H1 (cell line): ENCODE measurements around the gene SRGAP3. TPM values are rescaled to one million over a fixed set of nuclear protein-coding genes. Genes with fewer than 3 reads are reported as not detected.

Experiments
- CTCF ChIA-PET: fragments of 300-600 bp; sonication (Branson Sonifier 250); formaldehyde crosslinking; loops from one replicate; lab custom pipeline; 2021; ENCODE audit not compliant: partially characterized antibody; lab: Charles Lee
- POLR2A ChIA-PET: fragments of 300-600 bp; sonication (Branson Sonifier 250); formaldehyde crosslinking; loops from one replicate; lab custom pipeline; 2021; ENCODE audit warnings: inconsistent platforms; ENCODE audit not compliant: partially characterized antibody; lab: Charles Lee
- DNase-seq, 2 experiments: peaks; one replicate each; pipeline versions ENCODE4 v3.0.0 to v3.0.0-alpha.2; 2010 to 2022; ENCODE audit warnings: low spot score in 2 of 2, low read depth in 1 of 2, mixed read lengths in 1 of 2
- FAIRE-seq: peaks from 2 replicates; lab custom pipeline; 2011; peaks lifted over from hg19 to GRCh38; lab: Jason Lieb, UNC
- H2AFZ ChIP-seq: 2 replicates; pipeline ENCODE4 v1.8.1; 2012; ENCODE audit warnings: low read length, inconsistent platforms
- H2AK5ac ChIP-seq: 2 replicates; pipeline ENCODE4 v1.6.1; 2013; ENCODE audit warnings: low read depth, low read length
- H2BK120ac ChIP-seq: replicated peaks from 2 replicates; pipeline ENCODE3; 2013; ENCODE audit warnings: low read depth, low read length, inconsistent platforms
- H2BK12ac ChIP-seq: 2 replicates; pipeline ENCODE4 v1.6.1; 2013; ENCODE audit warnings: low read depth, low read length
- H2BK15ac ChIP-seq: 2 replicates; pipeline ENCODE4 v1.6.1; 2013; ENCODE audit warnings: low read length
- H2BK20ac ChIP-seq: 2 replicates; pipeline ENCODE4 v1.6.1; 2013; ENCODE audit warnings: low read length
- H2BK5ac ChIP-seq: 2 replicates; pipeline ENCODE4 v1.6.1; 2013; ENCODE audit warnings: low read depth, low read length
- H3K14ac ChIP-seq: 2 replicates; pipeline ENCODE4 v1.6.1; 2013; ENCODE audit warnings: inconsistent platforms; ENCODE audit not compliant: insufficient read length
- H3K18ac ChIP-seq: 2 replicates; pipeline ENCODE4 v1.6.1; 2013; ENCODE audit warnings: low read length; ENCODE audit errors: extremely low read depth
- H3K23ac ChIP-seq: 2 replicates; pipeline ENCODE4 v1.6.1; 2013; ENCODE audit warnings: inconsistent platforms; ENCODE audit not compliant: insufficient read length
- H3K23me2 ChIP-seq: 2 replicates; pipeline ENCODE4 v1.6.1; 2013; ENCODE audit warnings: low read depth, low read length
- H3K27ac ChIP-seq: 2 replicates; pipeline ENCODE4 v1.6.1; 2011; ENCODE audit warnings: low read depth, low read length, inconsistent platforms
- H3K27me3 ChIP-seq, 4 experiments: replicated peaks in 1 of 4; 1 replicate in 1 of 4; 2 replicates in 3 of 4; pipeline versions ENCODE4 v1.6.1 to v1.8.1; 2011 to 2013; ENCODE audit warnings: low read length in 3 of 4, mild to moderate bottlenecking in 3 of 4, inconsistent platforms in 2 of 4, mixed read lengths in 2 of 4, moderate library complexity in 1 of 4; ENCODE audit not compliant: control insufficient read depth in 3 of 4, insufficient read depth in 3 of 4; ENCODE audit errors: extremely low read depth in 1 of 4
- H3K36me3 ChIP-seq, 4 experiments: 2 replicates each; pipeline versions ENCODE4 v1.6.1 to v1.8.1; 2011 to 2013; ENCODE audit warnings: mild to moderate bottlenecking in 4 of 4, low read length in 3 of 4, moderate library complexity in 2 of 4, control low read depth in 1 of 4, inconsistent platforms in 1 of 4; ENCODE audit not compliant: insufficient read depth in 4 of 4, control insufficient read depth in 2 of 4
- H3K4ac ChIP-seq: replicated peaks from 2 replicates; pipeline ENCODE3; 2013; ENCODE audit warnings: low read length, low read depth, mixed read lengths, inconsistent platforms; ENCODE audit not compliant: insufficient read length
- H3K4me1 ChIP-seq, 4 experiments: replicated peaks in 1 of 4; 1 replicate in 1 of 4; 2 replicates in 3 of 4; pipeline versions ENCODE4 v1.6.1 to v1.8.1; 2011 to 2013; ENCODE audit warnings: low read length in 3 of 4, inconsistent platforms in 2 of 4, mixed read lengths in 1 of 4; ENCODE audit not compliant: insufficient read depth in 4 of 4, control insufficient read depth in 3 of 4
- H3K4me2 ChIP-seq, 2 experiments: 2 replicates each; pipeline versions ENCODE4 v1.6.1 to v1.8.1; 2011 to 2013; ENCODE audit warnings: low read depth in 2 of 2, low read length in 2 of 2, control low read depth in 1 of 2, inconsistent platforms in 1 of 2, mild to moderate bottlenecking in 1 of 2; ENCODE audit not compliant: insufficient read depth in 1 of 2
- H3K4me3 ChIP-seq, 4 experiments: fragments of 200-600, 300-600 bp in 1 of 4; sonication (generic), shearing (Covaris generic), sonication (Bioruptor Twin) in 1 of 4; 2 replicates each; pipeline versions ENCODE4 v1.5.1 to v1.8.1; 2011 to 2016; ENCODE audit warnings: low read length in 4 of 4, low read depth in 3 of 4, control low read depth in 2 of 4, inconsistent platforms in 2 of 4, mild to moderate bottlenecking in 2 of 4, mixed read lengths in 1 of 4, moderate library complexity in 1 of 4; ENCODE audit not compliant: insufficient read depth in 2 of 4; ENCODE audit errors: extremely low read depth in 1 of 4
- H3K56ac ChIP-seq: replicated peaks from 2 replicates; pipeline ENCODE3; 2013; ENCODE audit warnings: low read depth, mild to moderate bottlenecking, mixed read lengths, low read length, inconsistent platforms; ENCODE audit not compliant: insufficient read length
- H3K79me1 ChIP-seq: 2 replicates; pipeline ENCODE4 v1.6.1; 2013; ENCODE audit warnings: low read depth, low read length, control low read depth
- H3K79me2 ChIP-seq, 2 experiments: 2 replicates each; pipeline versions ENCODE4 v1.6.1 to v1.8.1; 2012 to 2013; ENCODE audit warnings: low read length in 2 of 2, mild to moderate bottlenecking in 2 of 2, inconsistent platforms in 1 of 2; ENCODE audit not compliant: insufficient read depth in 2 of 2, control insufficient read depth in 1 of 2
- H3K9ac ChIP-seq, 4 experiments: replicated peaks in 1 of 4; 1 replicate in 1 of 4; 2 replicates in 3 of 4; pipeline versions ENCODE4 v1.6.1 to v1.8.1; 2011 to 2013; ENCODE audit warnings: low read depth in 3 of 4, low read length in 3 of 4, control low read depth in 2 of 4, mild to moderate bottlenecking in 2 of 4, moderate library complexity in 2 of 4, inconsistent platforms in 1 of 4; ENCODE audit errors: extremely low read depth in 1 of 4
- H3K9me3 ChIP-seq, 2 experiments: 2 replicates each; pipeline versions ENCODE4 v1.6.1 to v1.8.1; 2012 to 2013; ENCODE audit warnings: mild to moderate bottlenecking in 2 of 2, moderate library complexity in 2 of 2, control low read depth in 1 of 2, inconsistent platforms in 1 of 2, low read depth in 1 of 2, low read length in 1 of 2, mixed read lengths in 1 of 2; ENCODE audit not compliant: insufficient read depth in 2 of 2
- H4K20me1 ChIP-seq, 2 experiments: replicated peaks in 1 of 2; 2 replicates each; pipeline versions ENCODE3 to v1.8.1; 2011 to 2013; ENCODE audit warnings: inconsistent platforms in 2 of 2, low read length in 2 of 2, mild to moderate bottlenecking in 1 of 2; ENCODE audit not compliant: insufficient read depth in 2 of 2, control insufficient read depth in 1 of 2
- H4K5ac ChIP-seq: 2 replicates; pipeline ENCODE4 v1.6.1; 2013; ENCODE audit warnings: low read length, low read depth, mixed read lengths, inconsistent platforms; ENCODE audit not compliant: insufficient read length
- H4K8ac ChIP-seq: 2 replicates; pipeline ENCODE4 v1.8.0; 2013; ENCODE audit warnings: mild to moderate bottlenecking, moderate library complexity, low read length, inconsistent platforms; ENCODE audit not compliant: insufficient read depth; ENCODE audit errors: extremely low read depth
- H4K91ac ChIP-seq: replicated peaks from 2 replicates; pipeline ENCODE3; 2013; ENCODE audit warnings: low read length, mixed read lengths, inconsistent platforms; ENCODE audit not compliant: insufficient read length
- BCL11A ChIP-seq, 2 experiments: IDR thresholded peaks; one replicate each; pipeline ENCODE4 v1.6.1; 2011; ENCODE audit warnings: low read depth in 2 of 2, low read length in 2 of 2, mild to moderate bottlenecking in 2 of 2
- POLR2AphosphoS5 ChIP-seq: IDR thresholded peaks from 2 replicates; pipeline ENCODE4 v1.6.1; 2011; ENCODE audit warnings: low read depth, low read length
- RAD21 ChIP-seq, 2 experiments: IDR thresholded peaks in 1 of 2; conservative IDR thresholded peaks in 1 of 2; 2 replicates each; pipeline ENCODE4 v1.6.1; 2011; ENCODE audit warnings: low read depth in 2 of 2, low read length in 2 of 2, improper control_type of control experiment in 1 of 2, inconsistent platforms in 1 of 2, mild to moderate bottlenecking in 1 of 2, moderate library complexity in 1 of 2
- SAP30 ChIP-seq: fragments of 300-600 bp; sonication (generic); IDR thresholded peaks from 2 replicates; pipeline ENCODE4 v1.7.1; 2012; ENCODE audit warnings: low read length, moderate library complexity, mild to moderate bottlenecking, inconsistent platforms; ENCODE audit not compliant: insufficient read depth, insufficient replicate concordance
- SUZ12 ChIP-seq: fragments of 200-600 bp; sonication (generic); IDR thresholded peaks from 2 replicates; pipeline ENCODE4 v1.6.1; 2012; ENCODE audit warnings: mild to moderate bottlenecking, inconsistent platforms, low read length, moderate library complexity, mixed read lengths
- TAF7 ChIP-seq: optimal IDR thresholded peaks from 2 replicates; pipeline ENCODE3; 2011; ENCODE audit warnings: low read depth, mild to moderate bottlenecking, inconsistent platforms, low read length, moderate library complexity, borderline replicate concordance
- WGBS, 2 experiments: shearing (Covaris generic) in 1 of 2; methylation state at CpG; one replicate each; pipeline versions ENCODE4 v1.1.6 to v1.1.7; 2013 to 2015; ENCODE audit warnings: low lambda C conversion rate in 2 of 2, mixed read lengths in 2 of 2, inconsistent platforms in 1 of 2, low coverage in 1 of 2, missing lambda C conversion rate in 1 of 2; ENCODE audit not compliant: insufficient replicate concordance in 2 of 2, insufficient coverage in 1 of 2, insufficient read length in 1 of 2; ENCODE audit errors: extremely low coverage in 1 of 2, missing lambda C conversion rate in 1 of 2; 5-methylcytosine and 5-hydroxymethylcytosine counted together
- polyA plus RNA-seq, 7 experiments: library from polyadenylated mRNA; depleted of rRNA in 3 of 7; stranded (reverse) in 5 of 7; unstranded in 2 of 7; fragments of >200 nt in 5 of 7; fragments of 200-250 nt in 2 of 7; gene quantifications; 1 replicate in 5 of 7; 2 replicates in 1 of 7; 4 replicates in 1 of 7; pipeline versions ENCODE4 v1.2.1 to v1.2.3, GENCODE V29; 2011 to 2013; ENCODE audit warnings: missing spikeins in 2 of 7, mixed read lengths in 2 of 7
- total RNA-seq: library from RNA; stranded (reverse); fragmentation: NEBNext Ultra II Directional; extraction: Animal tissue kit (Norgen Biotek cat#: 25700); gene quantifications from 2 replicates; pipeline ENCODE4 v1.2.1, GENCODE V29; 2021

The SRGAP3 gene
- total and polyA plus RNA-seq, 2 of the 8 experiments (the other 6 are each of a cell fraction or from before 2014, with no cell fraction given): 5.8 to 11.4 TPM

DNA sequence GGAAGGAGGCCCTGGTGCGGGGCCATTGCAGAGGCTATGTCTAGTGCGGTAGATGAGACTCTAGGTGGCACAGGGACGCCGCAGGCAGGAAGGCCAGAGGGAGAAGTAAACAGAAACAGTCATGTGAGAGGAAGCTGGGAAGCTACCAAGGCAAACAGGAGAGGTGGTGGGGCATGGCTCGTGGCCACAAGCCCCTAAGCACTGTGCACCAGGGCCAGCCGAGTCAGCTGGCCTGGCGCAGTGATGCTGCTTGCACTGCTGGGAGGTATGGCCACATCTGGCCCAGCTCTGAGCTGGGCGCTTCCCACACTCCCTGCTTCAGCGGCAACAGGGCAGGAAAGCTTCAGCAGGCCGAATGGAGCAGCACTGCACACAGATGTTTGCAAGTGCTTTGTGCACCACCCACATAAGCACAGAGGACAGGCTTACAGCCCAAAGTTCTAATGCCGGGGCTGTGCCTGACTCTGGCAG is 76.6 kb downstream of the SRGAP3 start:
- Histone ChIP-seq H3K79me1 (no peaks in the 10 kb centered on the region), H3K9ac (no peak overlapping the region), H3K4me3 (no peak overlapping the region), H3K4ac (no peak overlapping the region), H2AK5ac (no peak overlapping the region), H2BK5ac (peak overlapping the region; percentile 39; the same call in 1 of the 2 replicates), H3K79me2 (no peaks in the 10 kb centered on the region), H2AFZ (no peak overlapping the region), H2BK12ac (no peak overlapping the region), H3K4me1 (peaks cover 0 to 4% (median 0%) of the 10 kb centered on the region in 4 experiments; a peak in 3 of 7 replicates), H4K5ac (no peak overlapping the region), H3K4me2 (no peak overlapping the region), H3K27ac (no peak overlapping the region)
- CTCF ChIA-PET: interaction anchor here (0.6 to 1.7 kb wide), 3 partner anchors 9 to 201 kb away, joined by 3 to 5 read pairs (median 3); no protein-coding TSS in a partner anchor
- no peak for FAIRE-seq
- TF ChIP-seq BCL11A (IDR thresholded peaks at IDR 0.05; ENCODE audit: low read depth in 2 of 2, low read length in 2 of 2) (no peak), POLR2AphosphoS5 (no peak), SUZ12 (no peak), RAD21 (IDR thresholded peaks at IDR 0.05 in 1 of 2, conservative IDR thresholded peaks at IDR 0.05 in 1 of 2; ENCODE audit: low read depth in 2 of 2, low read length in 2 of 2) (no peak), TAF7 (no peak), SAP30 (no peak)
- TF ChIP-seq, all 59 proteins: peak for 0
- Histone ChIP-seq H3K23ac (no peak overlapping the region), H2BK120ac (no peak overlapping the region), H2BK15ac (0 out of 2 replicates have a peak overlapping the region, but pooled peaks have one; percentile 61), H4K91ac (no peak overlapping the region), H4K20me1 (no peaks in the 10 kb centered on the region), H3K9me3 (no peaks in the 10 kb centered on the region), H2BK20ac (no peak overlapping the region), H3K36me3 (no peaks in the 10 kb centered on the region), H3K18ac (peak overlapping the region; percentile 43; the same call in 1 of the 2 replicates), H3K56ac (no peak overlapping the region), H4K8ac (no peak overlapping the region), H3K23me2 (no peaks in the 10 kb centered on the region), H3K14ac (no peak overlapping the region), H3K27me3 (no peaks in the 10 kb centered on the region)
- no peak for DNase-seq
- WGBS, 2 experiments: 89% methylated on average over 11 of the region's 11 CpGs; no CpG with 5 or more reads in 1 of the 2 experiments
- POLR2A ChIA-PET: no interaction called here
